Endothelial cell of umbilical vein (primary cell): ENCODE data around the gene ADRM1. TPM values are rescaled to one million over a fixed set of nuclear protein-coding genes. Genes with fewer than 3 reads are reported as not detected.

Experiments used
- BruUV-seq: library from RNA; stranded (reverse); fragments of 400-500 nt; replicated peaks from 2 replicates; lab custom pipeline; 2021; lab: Mats Ljungman, UMichigan
- CTCF ChIA-PET: fragments of 300-600, 350-600 bp; sonication (Branson Sonifier 250); formaldehyde crosslinking; loops from one replicate; lab custom pipeline; 2021; ENCODE audit warnings: antibody characterized with exemption, inconsistent platforms; lab: Charles Lee
- POLR2A ChIA-PET: fragments of 300-600, 350-600 bp; sonication (Branson Sonifier 250); formaldehyde crosslinking; loops from one replicate; lab custom pipeline; 2021; ENCODE audit warnings: antibody characterized with exemption, inconsistent platforms; lab: Charles Lee
- DNase-seq: peaks from one replicate; pipeline ENCODE4 v3.0.0-alpha.2; 2011; ENCODE audit warnings: low read depth, low spot score
- FAIRE-seq: peaks from 2 replicates; lab custom pipeline; 2011; peaks lifted over from hg19 to GRCh38; lab: Jason Lieb, UNC
- H2AFZ ChIP-seq: 2 replicates; pipeline ENCODE4 v1.6.0; 2012; ENCODE audit warnings: low read depth, low read length, control low read depth, inconsistent platforms
- H3K27ac ChIP-seq: 2 replicates; pipeline ENCODE4 v1.5.1; 2011; ENCODE audit warnings: low read depth, mild to moderate bottlenecking, control low read depth, low read length, moderate library complexity; ENCODE audit not compliant: insufficient read depth
- H3K27me3 ChIP-seq, 2 experiments: 2 replicates each; pipeline versions ENCODE4 v1.6.0 to v1.6.1; 2011; ENCODE audit warnings: low read length in 2 of 2, mixed read lengths in 1 of 2; ENCODE audit not compliant: control insufficient read depth in 2 of 2, insufficient read depth in 2 of 2
- H3K36me3 ChIP-seq, 2 experiments: 2 replicates in 1 of 2; 3 replicates in 1 of 2; pipeline ENCODE4 v1.5.1; 2011; ENCODE audit warnings: low read length in 2 of 2, mild to moderate bottlenecking in 1 of 2, moderate library complexity in 1 of 2; ENCODE audit not compliant: control insufficient read depth in 2 of 2, insufficient read depth in 2 of 2; ENCODE audit errors: extremely low read depth in 1 of 2
- H3K4me1 ChIP-seq: 3 replicates; pipeline ENCODE4 v1.5.1; 2011; ENCODE audit warnings: mild to moderate bottlenecking, low read length; ENCODE audit not compliant: control insufficient read depth, insufficient read depth; ENCODE audit errors: extremely low read depth
- H3K4me2 ChIP-seq: 2 replicates; pipeline ENCODE4 v1.6.1; 2011; ENCODE audit warnings: low read length, control low read depth, mixed read lengths; ENCODE audit not compliant: insufficient read depth
- H3K4me3 ChIP-seq, 3 experiments: fragments of 200-600 bp in 1 of 3; sonication (generic), shearing (Covaris generic) in 1 of 3; replicated peaks in 1 of 3; 2 replicates each; pipeline ENCODE4 v1.5.1; 2011 to 2016; ENCODE audit warnings: control low read depth in 3 of 3, low read length in 3 of 3, mild to moderate bottlenecking in 2 of 3, inconsistent platforms in 1 of 3, low read depth in 1 of 3, moderate library complexity in 1 of 3; ENCODE audit not compliant: insufficient read depth in 1 of 3
- H3K79me2 ChIP-seq: 2 replicates; pipeline ENCODE4 v1.6.0; 2012; ENCODE audit warnings: low read length, inconsistent platforms; ENCODE audit not compliant: control insufficient read depth, insufficient read depth
- H3K9ac ChIP-seq: replicated peaks from 2 replicates; pipeline ENCODE3; 2011; ENCODE audit warnings: low read length, control low read depth; ENCODE audit not compliant: insufficient read depth; ENCODE audit errors: extremely low read depth
- H3K9me1 ChIP-seq: replicated peaks from 3 replicates; pipeline ENCODE4 v1.6.0; 2011; ENCODE audit warnings: mild to moderate bottlenecking, low read length; ENCODE audit not compliant: control insufficient read depth, insufficient read depth; ENCODE audit errors: extremely low read depth
- H3K9me3 ChIP-seq: replicated peaks from 2 replicates; pipeline ENCODE4 v1.5.1; 2012; ENCODE audit warnings: low read length, inconsistent platforms; ENCODE audit not compliant: control insufficient read depth, insufficient read depth
- H4K20me1 ChIP-seq: replicated peaks from 2 replicates; pipeline ENCODE3; 2011; ENCODE audit warnings: mild to moderate bottlenecking, low read length; ENCODE audit not compliant: control insufficient read depth, insufficient read depth; ENCODE audit errors: extremely low read depth
- EZH2 ChIP-seq: IDR thresholded peaks from 2 replicates; pipeline ENCODE4 v1.6.1; 2012; ENCODE audit warnings: borderline replicate concordance, low read depth, mild to moderate bottlenecking, moderate library complexity, low read length, inconsistent platforms; ENCODE audit not compliant: severe bottlenecking
- FOS ChIP-seq: IDR thresholded peaks from 2 replicates; pipeline ENCODE4 v1.6.1; 2011; ENCODE audit warnings: mild to moderate bottlenecking, low read length, moderate library complexity, borderline replicate concordance; ENCODE audit not compliant: insufficient read depth
- GATA2 ChIP-seq: IDR thresholded peaks from 2 replicates; pipeline ENCODE4 v1.7.0; 2011; ENCODE audit warnings: low read depth, mild to moderate bottlenecking, moderate library complexity, mixed read lengths, low read length; ENCODE audit not compliant: insufficient read length, insufficient read depth
- JUN ChIP-seq: IDR thresholded peaks from 2 replicates; pipeline ENCODE4 v1.6.1; 2011; ENCODE audit warnings: borderline replicate concordance, low read depth; ENCODE audit not compliant: insufficient read length, insufficient read depth
- MYC ChIP-seq: IDR thresholded peaks from one replicate; pipeline ENCODE4 v1.6.1; 2011; ENCODE audit warnings: mild to moderate bottlenecking, low read depth, low read length
- POLR2A ChIP-seq: IDR thresholded peaks from 2 replicates; pipeline ENCODE4 v1.6.1; 2012; ENCODE audit warnings: low read depth, mild to moderate bottlenecking, control low read depth, low read length
- POLR2AphosphoS5 ChIP-seq: IDR thresholded peaks from 2 replicates; pipeline ENCODE4 v1.6.1; 2012; ENCODE audit warnings: low read depth, mild to moderate bottlenecking, control low read depth, low read length, moderate library complexity; ENCODE audit not compliant: insufficient read depth
- dilution Hi-C: fragments of 300-500 bp; cut with MboI; formaldehyde crosslinking; loops from one replicate; pipeline ENCODE4 v1.15.0; 2019; ENCODE audit warnings: low sequenced_read_pairs; ENCODE audit not compliant: extremely low pct_ligation_motif_present
- intact Hi-C: fragments of 100-400 bp; cut with micrococcal nuclease; formaldehyde crosslinking; loops from one replicate; pipeline ENCODE4 v1.10.0; 2022
- polyA plus RNA-seq, 4 experiments: library from polyadenylated mRNA; depleted of rRNA in 3 of 4; stranded (reverse) in 3 of 4; unstranded in 1 of 4; fragments of >200 nt; gene quantifications; 2 replicates each; pipeline versions ENCODE4 v1.2.1 to v1.2.3, GENCODE V29; 2011 to 2012; ENCODE audit warnings: missing spikeins in 1 of 4
- total RNA-seq: library from RNA; stranded (reverse); gene quantifications from 2 replicates; pipeline ENCODE4 v1.2.3, GENCODE V29; 2021
- TF ChIP-seq, protein P1 (sequence below): IDR thresholded peaks from 2 replicates; pipeline ENCODE4 v1.6.1; 2011; ENCODE audit not compliant: insufficient read depth, insufficient read length
- TF ChIP-seq, protein P2 (sequence below), 2 donors: IDR thresholded peaks; 1 replicate in 1 of 2; 2 replicates in 1 of 2; pipeline ENCODE4 v1.5.1; 2011; ENCODE audit warnings: low read length in 2 of 2, mild to moderate bottlenecking in 2 of 2, moderate library complexity in 2 of 2, control low read depth in 1 of 2, inconsistent platforms in 1 of 2, low read depth in 1 of 2; ENCODE audit not compliant: insufficient read depth in 1 of 2; ENCODE audit errors: extremely low read depth in 1 of 2

Gene ADRM1
- total and polyA plus RNA-seq, 2 donors (not counting 3 experiments of a cell fraction or from before 2014, with no cell fraction given), result 154 to 179 TPM

DNA sequence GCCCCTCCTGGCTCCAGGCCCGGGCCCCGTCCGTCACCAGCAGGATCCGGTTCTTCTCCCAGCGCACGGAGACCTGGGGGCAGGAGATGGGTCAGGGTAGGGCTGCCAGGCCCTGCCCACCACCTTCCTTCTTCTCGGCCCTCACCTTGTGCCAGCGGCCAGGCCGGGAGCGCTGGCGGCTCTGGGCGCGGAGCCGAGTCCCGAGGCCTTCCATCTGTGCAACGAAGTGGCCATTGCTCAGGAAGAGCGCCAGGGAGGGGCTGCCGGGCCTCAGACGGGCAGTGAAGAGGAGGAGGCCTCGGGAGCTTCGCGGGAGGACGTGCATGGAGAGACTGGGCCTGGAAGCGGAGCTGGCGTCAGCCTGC lies 7.9 kb downstream of the ADRM1 start:
- peaks cover 4% of the 10 kb centered on the region for H3K4me1 ChIP-seq
- no peaks in the 10 kb centered on the region for H3K9me3 ChIP-seq
- peaks cover 27 to 77% of the 10 kb centered on the region in 2 experiments for H3K36me3 ChIP-seq
- no peaks in the 10 kb centered on the region for H3K27me3 ChIP-seq
- no peak overlapping the region for H3K4me2 ChIP-seq
- no peak overlapping the region for H2AFZ ChIP-seq
- H3K79me2 ChIP-seq, result peaks cover 14% of the 10 kb centered on the region
- H3K9me1 ChIP-seq, result no peaks in the 10 kb centered on the region
- H4K20me1 ChIP-seq, result no peaks in the 10 kb centered on the region
- FAIRE-seq (no peak), DNase-seq (no peak)
- TF ChIP-seq GATA2, result no peak
- TF ChIP-seq, protein P1, sequence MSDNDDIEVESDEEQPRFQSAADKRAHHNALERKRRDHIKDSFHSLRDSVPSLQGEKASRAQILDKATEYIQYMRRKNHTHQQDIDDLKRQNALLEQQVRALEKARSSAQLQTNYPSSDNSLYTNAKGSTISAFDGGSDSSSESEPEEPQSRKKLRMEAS, result no peak
- no peak for TF ChIP-seq JUN
- TF ChIP-seq POLR2A, result no peak
- intact Hi-C loops (no loop called here), dilution Hi-C loops (no loop called here)
- ChIA-PET POLR2A (no interaction called here), CTCF (interaction anchor here (0.6 to 1.4 kb wide), 2 partner anchors 65 to 72 kb away, joined by 3 read pairs; no protein-coding TSS in a partner anchor)
- no TSS peak for BruUV-seq
- no peak overlapping the region for H3K9ac ChIP-seq
- no peak overlapping the region for H3K27ac ChIP-seq
- H3K4me3 ChIP-seq, result no peak overlapping the region

DNA sequence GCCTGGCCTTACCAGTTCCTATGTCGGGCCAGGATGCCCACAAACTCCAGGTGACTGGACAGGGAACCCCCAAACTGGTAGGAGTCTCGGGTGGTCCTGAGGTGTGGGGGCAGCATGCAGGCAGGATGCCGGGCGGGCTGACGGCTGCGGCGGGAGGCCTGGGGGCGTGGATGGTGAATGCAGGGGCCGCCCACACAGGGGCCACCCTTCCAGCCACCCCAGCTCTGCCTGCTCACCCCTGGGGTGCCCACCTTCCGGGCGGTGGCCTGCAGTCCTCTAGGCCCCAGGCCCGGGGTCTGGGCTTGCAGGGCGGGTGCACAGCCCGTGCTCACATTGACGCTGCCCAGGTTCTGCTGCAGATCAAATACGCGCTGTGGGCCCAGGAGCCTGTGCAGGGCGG lies 8.4 kb downstream of the ADRM1 start:
- no TSS peak for BruUV-seq
- POLR2A ChIA-PET, result no interaction called here
- FAIRE-seq (no peak), DNase-seq (no peak)
- Histone ChIP-seq H4K20me1 (no peaks in the 10 kb centered on the region), H3K4me1 (no peaks in the 10 kb centered on the region), H3K9ac (no peak overlapping the region), H3K79me2 (peaks cover 10% of the 10 kb centered on the region), H3K27ac (no peak overlapping the region), H2AFZ (no peak overlapping the region), H3K36me3 (peaks cover 26 to 77% of the 10 kb centered on the region in 2 experiments), H3K9me3 (no peaks in the 10 kb centered on the region), H3K9me1 (no peaks in the 10 kb centered on the region), H3K4me2 (no peak overlapping the region), H3K27me3 (no peaks in the 10 kb centered on the region), H3K4me3 (no peak overlapping the region)
- dilution Hi-C loops (no loop called here), intact Hi-C loops (no loop called here)
- CTCF ChIA-PET, result interaction anchor here (0.6 to 1.4 kb wide), 2 partner anchors 64 to 72 kb away, joined by 3 read pairs; no protein-coding TSS in a partner anchor
- no peak for TF ChIP-seq POLR2AphosphoS5
- no peak for TF ChIP-seq EZH2
- TF ChIP-seq, protein P1, result no peak
- TF ChIP-seq, protein P2, sequence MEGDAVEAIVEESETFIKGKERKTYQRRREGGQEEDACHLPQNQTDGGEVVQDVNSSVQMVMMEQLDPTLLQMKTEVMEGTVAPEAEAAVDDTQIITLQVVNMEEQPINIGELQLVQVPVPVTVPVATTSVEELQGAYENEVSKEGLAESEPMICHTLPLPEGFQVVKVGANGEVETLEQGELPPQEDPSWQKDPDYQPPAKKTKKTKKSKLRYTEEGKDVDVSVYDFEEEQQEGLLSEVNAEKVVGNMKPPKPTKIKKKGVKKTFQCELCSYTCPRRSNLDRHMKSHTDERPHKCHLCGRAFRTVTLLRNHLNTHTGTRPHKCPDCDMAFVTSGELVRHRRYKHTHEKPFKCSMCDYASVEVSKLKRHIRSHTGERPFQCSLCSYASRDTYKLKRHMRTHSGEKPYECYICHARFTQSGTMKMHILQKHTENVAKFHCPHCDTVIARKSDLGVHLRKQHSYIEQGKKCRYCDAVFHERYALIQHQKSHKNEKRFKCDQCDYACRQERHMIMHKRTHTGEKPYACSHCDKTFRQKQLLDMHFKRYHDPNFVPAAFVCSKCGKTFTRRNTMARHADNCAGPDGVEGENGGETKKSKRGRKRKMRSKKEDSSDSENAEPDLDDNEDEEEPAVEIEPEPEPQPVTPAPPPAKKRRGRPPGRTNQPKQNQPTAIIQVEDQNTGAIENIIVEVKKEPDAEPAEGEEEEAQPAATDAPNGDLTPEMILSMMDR (IDR thresholded peaks at IDR 0.05; ENCODE audit: extremely low read depth in 1 of 2, insufficient read depth in 1 of 2, low read depth in 1 of 2, low read length in 2 of 2), result no peak
- TF ChIP-seq GATA2, result no peak
- TF ChIP-seq MYC, result no peak
- no peak for TF ChIP-seq JUN
- no peak for TF ChIP-seq FOS
- TF ChIP-seq POLR2A, result no peak
